HepG2 (cell line): ENCODE results near the gene SUSD6. TPM values are rescaled to one million over a fixed set of nuclear protein-coding genes. Genes with fewer than 3 reads are reported as not detected.

ENCODE experiments used
- ATAC-seq: fragments of 200-7000 bp; cut with Tn5 transposase; 3 replicates; pipeline ENCODE4 v1.9.1; 2020; ENCODE audit warnings: mild to moderate bottlenecking, moderate library complexity
- BruUV-seq: library from RNA; stranded (reverse); fragments of 400-500 nt; replicated peaks from 2 replicates; lab custom pipeline; 2021; lab: Mats Ljungman, UMichigan
- CTCF ChIA-PET: fragments of 300-600 bp; formaldehyde crosslinking; extraction: SDS; loops from one replicate; lab custom pipeline; 2021; ENCODE audit warnings: low total read pairs, inconsistent platforms, low intra/inter-chr PET ratio; lab: Yijun Ruan, JAX
- POLR2A ChIA-PET: fragments of 350-600 bp; sonication (Branson Sonifier 250); formaldehyde crosslinking; loops from one replicate; lab custom pipeline; 2020; ENCODE audit warnings: antibody characterized with exemption, inconsistent platforms; lab: Yijun Ruan, JAX
- DNase-seq: peaks from one replicate; pipeline ENCODE4 v3.0.0-alpha.2; 2015; ENCODE audit warnings: low spot score
- FAIRE-seq: peaks from 3 replicates; lab custom pipeline; 2011; peaks lifted over from hg19 to GRCh38; lab: Jason Lieb, UNC
- H2AFZ ChIP-seq: one replicate; pipeline ENCODE4 v1.6.1; 2011; ENCODE audit warnings: low read length, inconsistent platforms
- H3K27ac ChIP-seq: fragments of 300-600 bp; 3 replicates; pipeline ENCODE4 v1.8.0; 2011; ENCODE audit warnings: mixed run types, mild to moderate bottlenecking, mixed read lengths, low read length, inconsistent platforms; ENCODE audit not compliant: insufficient read depth; ENCODE audit errors: extremely low read length
- H3K27me3 ChIP-seq, 2 experiments: fragments of 200-600 bp in 1 of 2; 2 replicates in 1 of 2; 3 replicates in 1 of 2; pipeline versions ENCODE4 v1.6.0 to v1.8.0; 2011; ENCODE audit warnings: low read length in 2 of 2, mild to moderate bottlenecking in 2 of 2, moderate library complexity in 2 of 2, inconsistent platforms in 1 of 2; ENCODE audit not compliant: insufficient read depth in 2 of 2, control insufficient read depth in 1 of 2
- H3K36me3 ChIP-seq, 2 experiments: fragments of 200-600 bp in 1 of 2; replicated peaks in 1 of 2; 2 replicates in 1 of 2; 3 replicates in 1 of 2; pipeline versions ENCODE4 v1.5.1 to v1.8.0; 2011; ENCODE audit warnings: low read length in 2 of 2, inconsistent platforms in 1 of 2; ENCODE audit not compliant: insufficient read depth in 2 of 2, control insufficient read depth in 1 of 2
- H3K4me1 ChIP-seq: 2 replicates; pipeline ENCODE4 v1.5.1; 2012; ENCODE audit warnings: low read length, inconsistent platforms; ENCODE audit not compliant: insufficient read depth
- H3K4me2 ChIP-seq: 2 replicates; pipeline ENCODE4 v1.6.0; 2011; ENCODE audit warnings: low read depth, low read length, inconsistent platforms
- H3K4me3 ChIP-seq, 3 experiments: fragments of 200-600 bp in 1 of 3; sonication (generic), shearing (Covaris generic) in 1 of 3; replicated peaks in 1 of 3; 2 replicates each; pipeline ENCODE4 v1.5.1; 2011 to 2016; ENCODE audit warnings: low read length in 3 of 3, inconsistent platforms in 2 of 3, low read depth in 2 of 3, mild to moderate bottlenecking in 2 of 3, control low read depth in 1 of 3, mixed read lengths in 1 of 3; ENCODE audit not compliant: insufficient read depth in 1 of 3
- H3K79me2 ChIP-seq: one replicate; pipeline ENCODE4 v1.6.1; 2011; ENCODE audit warnings: low read length, inconsistent platforms; ENCODE audit not compliant: insufficient read depth
- H3K9ac ChIP-seq: 2 replicates; pipeline ENCODE4 v1.6.0; 2011; ENCODE audit warnings: mild to moderate bottlenecking, low read depth, low read length, inconsistent platforms; ENCODE audit not compliant: insufficient read depth
- H3K9me3 ChIP-seq: 2 replicates; pipeline ENCODE4 v1.5.1; 2012; ENCODE audit warnings: mild to moderate bottlenecking, low read length
- H4K20me1 ChIP-seq: 2 replicates; pipeline ENCODE4 v1.6.0; 2011; ENCODE audit warnings: inconsistent platforms, mild to moderate bottlenecking, low read length, moderate library complexity; ENCODE audit not compliant: insufficient read depth
- ASH2L ChIP-seq: fragments of 300-600, 200-600 bp; sonication (generic); IDR thresholded peaks from 2 replicates; pipeline ENCODE4 v1.7.0; 2017; ENCODE audit warnings: low read depth, mild to moderate bottlenecking, moderate library complexity, mixed read lengths, low read length; ENCODE audit not compliant: insufficient read length
- CTCF ChIP-seq: sonication (generic); formaldehyde crosslinking; IDR thresholded peaks from 2 replicates; pipeline ENCODE4 v1.5.0; 2020; ENCODE audit warnings: mild to moderate bottlenecking, missing genetic modification reagents, moderate library complexity
- MTERF4 ChIP-seq: sonication (generic); formaldehyde crosslinking; IDR thresholded peaks from 2 replicates; pipeline ENCODE4 v1.8.0; 2023; ENCODE audit warnings: mild to moderate bottlenecking, missing genetic modification reagents
- RAD21 ChIP-seq: fragments of 450-650 bp; formaldehyde crosslinking; IDR thresholded peaks from 2 replicates; pipeline ENCODE4 v1.5.0; 2020; ENCODE audit warnings: mild to moderate bottlenecking
- SMC3 ChIP-seq: IDR thresholded peaks from 2 replicates; pipeline ENCODE4 v1.6.1; 2011; ENCODE audit warnings: low read length, improper control_type of control experiment
- STAG1 ChIP-seq: sonication (generic); formaldehyde crosslinking; IDR thresholded peaks from 2 replicates; pipeline ENCODE4 v1.4.0; 2020; ENCODE audit warnings: missing genetic modification reagents
- ZNF24 ChIP-seq: fragments of 450-650 bp; IDR thresholded peaks from 2 replicates; pipeline ENCODE4 v1.6.1; 2017; ENCODE audit warnings: antibody characterized with exemption, mild to moderate bottlenecking
- ZNF512B ChIP-seq: sonication (generic); formaldehyde crosslinking; IDR thresholded peaks from 2 replicates; pipeline ENCODE4 v1.5.1; 2020; ENCODE audit warnings: missing genetic modification reagents, mild to moderate bottlenecking, borderline replicate concordance
- ZNF782 ChIP-seq: sonication (generic); formaldehyde crosslinking; IDR thresholded peaks from 2 replicates; pipeline ENCODE4 v1.4.0; 2020; ENCODE audit warnings: missing genetic modification reagents, mild to moderate bottlenecking, borderline replicate concordance
- WGBS: methylation state at CpG from one replicate; pipeline ENCODE4 v1.1.6; 2017; ENCODE audit warnings: low lambda C conversion rate; 5-methylcytosine and 5-hydroxymethylcytosine counted together
- in situ Hi-C: cut with HindIII; loops from 2 replicates; pipeline ENCODE4 v1.10.0; 2017; ENCODE audit warnings: low pct_unique_long_range_greater_than_20kb; ENCODE audit not compliant: extremely low pct_ligation_motif_present
- intact Hi-C: fragments of 100-400 bp; cut with micrococcal nuclease; formaldehyde crosslinking; loops from one replicate; pipeline ENCODE4 v1.10.0; 2022; ENCODE audit not compliant: unreplicated experiment
- polyA plus RNA-seq, 8 experiments: library from polyadenylated mRNA; depleted of rRNA in 3 of 8; stranded (reverse) in 7 of 8; unstranded in 1 of 8; fragments of >200 nt; fragmentation: Illumina TruSeq in 4 of 8; extraction: Trizol in 4 of 8; gene quantifications; 2 replicates each; pipeline versions ENCODE4 v1.2.1 to v1.2.3, GENCODE V29; 2011 to 2016; ENCODE audit warnings: low read depth in 4 of 8, missing spikeins in 1 of 8, mixed read lengths in 1 of 8; ENCODE audit not compliant: insufficient read depth in 1 of 8
- total RNA-seq, 5 experiments: library from RNA; depleted of rRNA; stranded (reverse); fragments of >200 nt; fragmentation: Illumina TruSeq; extraction: Trizol; gene quantifications; 2 replicates each; pipeline ENCODE4 v1.2.3, GENCODE V29; 2016; ENCODE audit warnings: low read depth in 1 of 5
- TF ChIP-seq, protein P1 (sequence below): sonication (generic); formaldehyde crosslinking; IDR thresholded peaks from 2 replicates; pipeline ENCODE4 v1.5.1; 2020; ENCODE audit warnings: mild to moderate bottlenecking, missing genetic modification reagents, moderate library complexity

Gene SUSD6
- total and polyA plus RNA-seq, 2 of the 13 experiments (the other 11 are each of a cell fraction or from before 2014, with no cell fraction given): 7.2 to 7.4 TPM

DNA sequence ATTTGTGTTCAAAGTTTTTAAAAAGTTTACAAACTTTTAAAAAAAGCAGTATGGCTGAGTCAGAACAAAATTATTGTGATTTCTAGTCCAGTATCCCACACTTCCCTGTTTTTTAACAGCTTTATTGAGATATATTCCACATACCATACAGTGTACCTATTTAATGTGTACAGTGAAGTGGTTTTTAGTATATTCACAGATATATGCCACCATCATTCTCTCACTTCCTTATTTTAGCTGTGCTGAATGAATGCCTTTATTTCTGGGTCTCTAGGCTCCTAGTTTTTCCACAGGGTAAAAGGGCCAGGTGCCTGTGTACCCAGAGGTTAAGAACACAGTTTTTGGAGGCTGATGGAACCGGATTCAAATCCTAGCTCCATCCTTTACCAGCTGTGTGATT lies 96.7 kb downstream of the SUSD6 start (continued):
- no peak for TF ChIP-seq ZNF512B (CRISPR knock-in tag)

DNA sequence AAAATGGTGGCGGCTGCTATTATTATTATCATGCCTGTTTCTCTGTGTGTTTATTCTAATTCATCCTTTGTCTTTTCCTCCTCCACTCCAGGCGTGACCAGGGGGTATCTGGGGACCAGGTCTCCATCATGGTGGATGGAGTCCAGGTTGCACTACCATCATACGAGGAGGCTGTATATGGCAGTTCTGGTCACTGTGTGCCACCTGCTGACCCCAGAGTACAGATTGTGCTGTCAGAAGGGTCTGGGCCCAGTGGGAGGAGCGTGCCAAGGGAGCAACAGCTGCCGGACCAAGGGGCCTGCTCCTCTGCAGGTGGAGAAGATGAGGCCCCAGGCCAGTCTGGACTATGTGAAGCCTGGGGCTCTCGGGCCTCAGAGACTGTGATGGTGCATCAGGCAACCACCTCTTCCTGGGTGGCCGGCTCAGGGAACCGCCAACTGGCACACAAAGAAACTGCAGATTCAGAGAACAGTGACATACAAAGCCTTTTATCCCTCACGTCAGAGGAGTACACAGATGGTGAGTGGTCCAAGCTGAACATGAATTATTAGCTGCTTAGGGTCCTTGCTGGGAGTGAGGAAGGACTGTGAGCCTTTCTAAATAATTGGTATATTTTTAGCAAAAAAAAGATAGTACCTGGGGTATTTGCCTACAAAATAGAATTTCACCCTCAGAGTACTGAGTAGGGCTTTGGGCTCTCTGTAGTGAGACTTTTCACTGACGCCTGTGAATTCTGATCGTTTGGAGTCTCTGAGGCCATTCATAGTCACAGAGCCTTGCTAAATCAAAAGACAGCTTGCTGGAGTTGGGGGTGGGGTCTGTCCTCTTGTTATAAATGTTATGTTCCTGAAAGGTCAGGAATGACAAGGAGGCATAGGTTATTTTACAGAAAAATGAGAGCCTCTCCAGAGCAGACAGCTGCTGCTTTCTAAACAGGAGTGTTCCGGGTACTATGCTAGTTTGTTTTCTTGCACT lies 97.5 kb downstream of the SUSD6 start:
- in situ Hi-C loops: no loop called here
- no TSS peak for BruUV-seq
- ChIA-PET CTCF (interaction anchor here (1.1 to 1.8 kb wide), 3 partner anchors 18 to 124 kb away, joined by 3 to 4 read pairs (median 3); no protein-coding TSS in a partner anchor), POLR2A (no interaction called here)
- intact Hi-C loops: no loop called here
- 90% methylated on average over 9 of the region's 12 CpGs for WGBS
- Histone ChIP-seq H3K9me3 (no peaks in the 10 kb centered on the region), H3K4me2 (no peak overlapping the region), H3K4me3 (no peak overlapping the region), H2AFZ (no peak overlapping the region), H3K4me1 (peaks cover 34% of the 10 kb centered on the region), H3K9ac (no peak overlapping the region), H3K36me3 (peaks cover 5 to 25% of the 10 kb centered on the region in 2 experiments), H3K27ac (no peak overlapping the region), H3K79me2 (no peaks in the 10 kb centered on the region), H4K20me1 (no peaks in the 10 kb centered on the region; the same call in 1 of the 2 replicates), H3K27me3 (no peaks in the 10 kb centered on the region)
- FAIRE-seq (no peak), DNase-seq (peak; percentile 41), ATAC-seq (peak; percentile 84)
- TF ChIP-seq STAG1 (CRISPR knock-in tag) (peak; percentile 60), CTCF (CRISPR knock-in tag) (peak; percentile 50; the same call in 1 of the 2 replicates), ZNF24 (no peak), ZNF782 (no peak), ASH2L (no peak), SMC3 (peak; percentile 50; the same call in 1 of the 2 replicates), MTERF4 (CRISPR knock-in tag) (0 out of 2 replicates have a peak, but pooled peaks have one; percentile 28), RAD21 (CRISPR knock-in tag) (peak; percentile 71)
- TF ChIP-seq, protein P1, sequence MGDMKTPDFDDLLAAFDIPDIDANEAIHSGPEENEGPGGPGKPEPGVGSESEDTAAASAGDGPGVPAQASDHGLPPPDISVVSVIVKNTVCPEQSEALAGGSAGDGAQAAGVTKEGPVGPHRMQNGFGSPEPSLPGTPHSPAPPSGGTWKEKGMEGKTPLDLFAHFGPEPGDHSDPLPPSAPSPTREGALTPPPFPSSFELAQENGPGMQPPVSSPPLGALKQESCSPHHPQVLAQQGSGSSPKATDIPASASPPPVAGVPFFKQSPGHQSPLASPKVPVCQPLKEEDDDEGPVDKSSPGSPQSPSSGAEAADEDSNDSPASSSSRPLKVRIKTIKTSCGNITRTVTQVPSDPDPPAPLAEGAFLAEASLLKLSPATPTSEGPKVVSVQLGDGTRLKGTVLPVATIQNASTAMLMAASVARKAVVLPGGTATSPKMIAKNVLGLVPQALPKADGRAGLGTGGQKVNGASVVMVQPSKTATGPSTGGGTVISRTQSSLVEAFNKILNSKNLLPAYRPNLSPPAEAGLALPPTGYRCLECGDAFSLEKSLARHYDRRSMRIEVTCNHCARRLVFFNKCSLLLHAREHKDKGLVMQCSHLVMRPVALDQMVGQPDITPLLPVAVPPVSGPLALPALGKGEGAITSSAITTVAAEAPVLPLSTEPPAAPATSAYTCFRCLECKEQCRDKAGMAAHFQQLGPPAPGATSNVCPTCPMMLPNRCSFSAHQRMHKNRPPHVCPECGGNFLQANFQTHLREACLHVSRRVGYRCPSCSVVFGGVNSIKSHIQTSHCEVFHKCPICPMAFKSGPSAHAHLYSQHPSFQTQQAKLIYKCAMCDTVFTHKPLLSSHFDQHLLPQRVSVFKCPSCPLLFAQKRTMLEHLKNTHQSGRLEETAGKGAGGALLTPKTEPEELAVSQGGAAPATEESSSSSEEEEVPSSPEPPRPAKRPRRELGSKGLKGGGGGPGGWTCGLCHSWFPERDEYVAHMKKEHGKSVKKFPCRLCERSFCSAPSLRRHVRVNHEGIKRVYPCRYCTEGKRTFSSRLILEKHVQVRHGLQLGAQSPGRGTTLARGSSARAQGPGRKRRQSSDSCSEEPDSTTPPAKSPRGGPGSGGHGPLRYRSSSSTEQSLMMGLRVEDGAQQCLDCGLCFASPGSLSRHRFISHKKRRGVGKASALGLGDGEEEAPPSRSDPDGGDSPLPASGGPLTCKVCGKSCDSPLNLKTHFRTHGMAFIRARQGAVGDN (CRISPR knock-in tag): peak; percentile 33; the same call in 1 of the 2 replicates
